HK-2 (cell line): Measurements from ENCODE around the gene LACC1.

Source experiments
- DNase-seq: peaks from one replicate; pipeline ENCODE4 v3.0.0-alpha.2; 2018; ENCODE audit not compliant: unreplicated experiment

Gene LACC1

DNA sequence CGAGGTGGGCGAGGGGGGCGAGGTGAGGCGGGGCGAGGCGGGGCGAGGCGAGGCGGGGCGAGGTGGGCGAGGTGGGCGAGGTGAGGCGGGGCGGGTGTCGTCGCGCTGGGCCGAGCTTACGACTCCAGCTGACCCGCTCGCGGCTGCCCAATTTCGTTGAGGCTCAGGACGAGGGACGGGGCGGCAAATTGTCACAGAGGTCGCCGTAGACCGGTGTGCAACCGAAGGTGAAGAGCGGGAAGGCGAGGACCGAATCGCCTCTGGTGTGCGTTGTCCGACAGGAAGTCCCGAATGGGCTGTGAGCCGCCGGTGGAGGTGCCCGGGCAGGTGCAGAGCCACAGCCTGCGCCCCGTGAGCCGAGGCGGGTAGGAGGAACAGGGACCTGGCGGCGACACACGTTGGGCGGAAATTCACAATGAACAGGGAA, at the start of gene LACC1:
TSS of gene LACC1 (plus strand) at position 150 of the 427 bp plus-strand sequence. CDS start 1,082 bp downstream, outside the sequence.
- no peak for DNase-seq

DNA sequence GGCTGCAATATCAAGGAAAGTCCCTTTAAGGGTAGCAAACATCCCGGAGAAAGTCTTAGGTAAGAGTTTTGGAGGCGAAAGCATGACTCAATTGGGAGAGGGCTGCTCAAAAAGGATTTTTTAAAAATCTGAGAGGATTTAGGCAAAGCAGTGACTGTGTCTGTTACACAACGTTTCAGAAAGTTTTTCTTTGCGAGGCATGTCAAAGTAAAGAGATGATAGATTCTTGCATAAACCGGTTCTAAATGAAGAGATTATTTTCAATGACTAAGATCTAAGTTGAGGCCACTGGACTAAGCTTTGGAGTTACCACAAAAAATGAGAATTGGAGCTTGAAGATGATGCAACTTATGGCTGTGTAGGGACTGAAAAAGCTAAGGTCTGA, 49.2 kb upstream of the LACC1 start:
- no peak for DNase-seq

DNA sequence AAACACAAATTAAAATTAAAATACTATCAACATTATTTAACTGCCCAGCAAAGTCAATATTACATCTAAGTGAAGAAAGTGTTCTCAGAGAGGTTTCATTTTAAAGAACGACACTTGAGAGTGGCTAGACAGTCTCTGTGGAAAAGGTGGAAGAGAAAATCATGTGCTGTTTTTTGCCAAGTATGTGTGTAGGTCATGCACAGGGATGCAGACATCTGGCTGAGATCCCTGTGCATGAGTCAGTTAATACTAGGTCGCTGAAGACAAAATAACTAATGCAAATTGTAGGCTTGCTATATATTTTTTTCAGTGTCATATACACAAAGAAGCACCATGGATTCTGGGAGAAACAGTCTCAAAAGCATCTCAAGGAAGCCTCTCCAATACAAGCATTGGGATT, 48.6 kb upstream of the LACC1 start:
- DNase-seq = no peak

DNA sequence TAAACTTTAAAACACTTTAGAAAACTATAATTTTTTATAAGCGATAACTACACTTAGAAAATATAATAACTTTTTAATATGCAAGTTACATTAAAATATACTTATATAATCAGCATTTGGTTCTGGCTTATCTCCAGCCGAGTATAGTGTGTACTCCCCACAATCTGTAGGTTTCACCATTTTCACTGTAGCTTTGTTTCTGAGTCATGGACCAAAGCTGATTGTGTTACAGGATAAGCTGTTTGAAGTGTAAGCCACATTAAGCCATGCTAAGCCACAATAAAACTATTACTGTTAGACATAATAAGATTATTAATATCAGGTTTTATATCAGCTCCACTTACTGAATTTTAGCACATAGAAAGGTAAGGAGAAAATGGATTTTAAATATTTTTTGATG, 44.0 kb upstream of the LACC1 start:
- no peak for DNase-seq

DNA sequence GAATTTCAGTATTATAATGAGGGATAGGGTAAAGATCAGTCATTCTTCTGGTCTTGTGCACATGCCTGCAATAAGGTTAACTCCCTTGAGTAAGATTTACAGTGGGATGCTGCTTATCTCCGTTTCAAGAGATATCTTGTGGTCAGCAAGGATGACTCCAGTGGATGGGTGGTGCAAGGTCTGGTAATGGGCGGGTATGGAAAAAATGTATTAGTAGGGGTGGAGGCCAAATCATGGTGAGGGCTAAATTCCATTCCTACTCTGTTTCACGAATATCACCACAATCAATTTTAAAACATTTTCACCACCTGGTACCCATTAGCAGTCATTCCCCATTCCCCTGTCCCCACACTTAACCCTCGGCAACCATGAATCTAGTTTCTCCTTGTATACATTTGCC, 40.8 kb upstream of the LACC1 start:
- DNase-seq = no peak

DNA sequence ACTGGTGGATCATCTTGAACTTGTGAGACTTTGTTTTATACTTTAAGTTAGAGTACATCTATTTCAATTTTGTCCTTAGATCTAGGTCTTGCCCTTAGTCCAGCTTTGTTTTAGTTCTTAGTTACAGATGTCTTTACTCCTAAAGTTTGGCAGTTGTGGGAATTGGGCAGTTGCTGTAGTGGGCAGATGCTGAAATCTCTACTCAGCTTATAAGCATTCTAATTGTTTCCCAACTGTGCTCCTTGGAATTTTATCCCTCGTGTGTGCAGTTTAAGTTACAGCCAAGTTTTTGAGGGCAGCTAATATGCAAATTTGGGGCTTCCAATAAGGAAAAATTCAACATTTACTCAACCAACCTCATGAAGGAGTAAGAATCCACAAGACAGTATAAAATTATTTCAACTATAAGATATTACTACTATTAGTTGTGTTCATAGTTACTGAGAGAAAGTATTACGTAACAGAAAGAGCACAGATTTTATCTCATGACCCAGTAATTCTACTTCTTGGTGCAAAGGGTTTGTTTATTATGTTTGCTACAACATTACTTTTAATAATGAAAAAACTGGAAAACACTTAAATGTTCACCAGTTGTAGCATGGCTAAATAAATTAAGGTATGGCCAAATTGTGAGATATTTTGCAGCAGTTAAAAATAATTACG, 33.1 kb upstream of the LACC1 start:
- no peak for DNase-seq

DNA sequence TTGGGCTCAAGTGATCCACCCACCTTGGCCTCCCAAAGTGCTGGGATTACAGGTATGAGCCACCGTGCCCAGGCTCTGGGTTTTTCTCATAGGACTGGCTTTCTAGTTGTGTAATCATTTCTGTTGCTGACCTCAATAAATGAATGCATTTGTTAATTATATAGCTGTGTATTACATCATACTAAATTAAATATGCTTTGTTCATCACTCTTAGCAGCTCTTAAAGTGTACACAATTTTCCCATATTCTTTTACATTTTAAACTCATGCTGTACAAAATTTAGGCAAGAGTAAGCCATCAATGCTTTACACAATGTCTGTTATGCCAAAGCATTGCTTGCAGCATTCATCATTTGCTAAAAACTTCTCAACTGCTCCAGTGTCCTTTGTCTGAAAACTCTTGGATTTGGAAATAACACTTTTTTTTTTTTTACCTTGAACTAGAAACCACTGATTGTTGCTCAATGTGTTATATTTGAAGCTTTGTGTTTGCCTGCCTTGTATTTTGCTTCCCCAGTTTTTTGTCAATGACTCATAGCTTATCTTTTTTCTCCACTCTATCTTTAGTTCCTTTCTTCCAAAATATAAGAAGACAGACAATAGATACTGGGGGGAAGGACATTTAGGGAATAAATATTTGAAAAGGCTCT, 31.6 kb upstream of the LACC1 start:
- DNase-seq = no peak

DNA sequence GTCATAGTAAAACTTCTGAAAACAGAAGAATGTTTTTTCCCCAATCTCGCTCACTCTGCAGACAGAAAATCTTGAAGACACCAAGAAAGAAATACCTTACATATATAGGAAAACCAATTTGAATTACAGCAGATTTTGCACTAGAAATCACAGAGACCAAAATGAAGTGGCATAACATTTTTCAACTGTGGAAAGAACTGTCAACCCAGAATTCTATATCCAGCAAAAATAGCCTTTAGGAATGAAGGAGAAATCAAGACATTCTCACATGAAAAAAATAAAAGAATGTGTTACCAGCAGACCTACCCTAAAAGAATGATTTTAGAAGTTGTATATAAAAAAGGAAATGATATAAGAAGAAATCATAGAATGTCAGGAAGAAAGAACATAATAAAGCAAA, 28.8 kb upstream of the LACC1 start:
- no peak for DNase-seq

DNA sequence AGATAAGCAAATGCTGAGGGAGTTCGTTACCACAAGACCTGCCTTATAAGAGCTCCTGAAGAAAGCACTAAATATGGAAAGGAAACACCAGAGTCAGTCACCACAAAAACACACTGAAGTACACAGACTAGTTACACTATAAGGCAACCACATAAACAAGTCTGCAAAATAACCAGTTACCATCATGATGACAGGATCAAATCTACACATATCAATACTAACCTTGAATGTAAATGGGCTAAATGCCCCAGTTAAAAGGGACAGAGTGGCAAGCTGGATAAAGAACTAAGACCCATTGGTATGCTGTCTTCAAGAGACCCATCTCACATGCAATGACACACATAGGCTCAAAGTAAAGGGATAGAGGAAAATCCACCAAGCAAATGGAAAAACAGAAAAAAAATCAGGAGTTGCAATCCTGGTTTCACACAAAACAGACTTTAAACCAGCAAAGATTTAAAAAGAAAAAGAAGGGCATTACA, 26.7 kb upstream of the LACC1 start:
- no peak for DNase-seq

DNA sequence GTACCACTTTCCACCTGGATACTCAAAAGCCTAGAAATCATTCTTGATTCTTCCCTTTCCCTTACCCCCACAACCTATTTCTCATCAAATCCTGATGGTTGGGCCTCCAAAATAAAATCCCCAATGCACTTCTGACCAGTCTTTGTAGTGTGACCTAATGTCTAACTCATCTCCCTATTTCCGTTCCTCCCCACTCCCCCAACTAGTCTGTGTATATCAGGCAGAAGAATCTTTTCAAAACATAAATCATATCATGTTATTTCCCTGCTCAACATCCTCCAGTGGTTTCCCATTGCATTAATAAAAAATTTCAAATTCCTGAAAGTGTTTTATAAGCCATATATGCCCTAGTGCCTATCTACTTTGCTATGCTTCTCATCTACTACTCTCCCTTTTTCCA, 17.8 kb upstream of the LACC1 start:
- no peak for DNase-seq

DNA sequence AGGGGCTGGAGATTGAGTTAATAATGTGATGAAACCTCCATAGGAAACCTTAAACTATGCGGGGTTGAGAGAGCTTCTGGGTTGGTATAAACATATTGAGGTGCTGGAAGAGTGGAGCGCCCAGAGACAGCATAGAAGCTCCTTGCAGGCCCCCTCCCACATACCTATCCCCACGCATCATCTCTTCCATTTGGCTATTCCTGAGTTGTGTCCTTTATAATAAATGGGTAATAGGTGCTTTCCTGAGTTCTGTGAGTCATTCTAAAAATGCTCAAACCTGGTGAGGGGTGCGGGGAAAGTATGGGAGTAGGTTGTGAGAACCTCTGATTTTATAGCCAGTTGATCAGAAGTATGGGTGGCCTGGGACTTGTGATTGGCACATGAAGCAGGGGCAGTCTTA, 14.8 kb upstream of the LACC1 start:
- no peak for DNase-seq

DNA sequence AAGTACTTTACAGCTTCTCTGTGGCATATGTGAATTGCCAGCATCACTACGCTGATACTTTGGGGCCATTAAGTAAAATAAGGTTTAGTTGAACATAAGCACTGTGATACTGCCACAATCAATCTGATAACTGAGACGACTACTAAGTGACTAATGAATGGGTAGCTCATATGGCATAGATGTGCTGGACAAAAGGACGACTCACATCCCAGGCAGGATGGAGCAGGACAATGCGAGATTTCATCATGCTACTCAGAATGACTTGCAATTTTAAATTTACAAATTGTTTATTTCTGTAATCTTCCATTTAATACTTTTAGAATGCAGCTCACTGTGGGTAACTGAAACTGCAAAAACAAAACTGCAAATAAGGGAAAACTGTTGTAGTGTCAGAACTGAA, 13.8 kb upstream of the LACC1 start:
- DNase-seq = no peak

DNA sequence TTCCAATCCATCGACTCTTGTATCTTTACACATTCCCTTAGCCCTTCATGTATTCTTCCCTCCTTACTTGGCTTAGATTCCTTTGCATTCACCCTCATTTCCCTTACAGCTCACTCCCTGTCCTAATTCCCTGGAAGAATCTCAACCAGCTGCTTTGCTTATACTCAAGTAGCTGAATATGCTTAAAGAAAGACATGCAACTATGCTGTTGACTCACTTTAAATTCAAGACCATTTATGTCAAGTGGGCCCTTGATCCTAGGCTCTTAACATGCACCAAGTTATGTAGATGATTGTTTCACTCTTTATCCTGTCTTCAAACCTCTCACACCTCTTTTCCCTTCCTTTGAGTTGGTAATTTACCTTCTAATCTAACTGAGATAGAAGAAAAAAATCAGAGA, 7.5 kb upstream of the LACC1 start:
- DNase-seq = no peak

DNA sequence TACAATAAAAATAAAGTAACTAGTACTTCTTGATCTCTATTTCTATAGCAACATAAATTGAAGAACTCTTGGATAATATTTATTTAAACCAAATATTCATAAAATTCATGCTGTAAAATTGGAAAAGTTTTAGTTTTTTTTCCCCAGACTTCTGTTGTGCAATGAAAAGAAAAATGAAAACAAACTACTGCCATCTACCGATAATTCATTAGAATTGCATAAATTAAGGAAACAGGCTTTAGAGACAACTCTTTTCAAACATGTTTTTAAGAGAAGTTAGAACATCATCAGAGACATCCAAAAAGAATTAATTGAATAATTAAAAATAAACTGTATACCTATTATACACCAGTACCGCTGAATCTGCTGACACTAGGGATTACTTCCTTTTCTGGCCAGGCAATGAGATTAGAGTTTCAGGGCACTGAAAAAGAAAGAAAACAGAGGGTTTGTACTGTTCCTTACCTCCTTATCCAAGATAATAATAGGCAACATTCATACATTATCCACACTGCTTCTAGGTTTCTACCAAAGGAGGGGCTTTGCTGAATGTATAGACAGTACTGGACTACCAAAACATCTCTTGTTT, 5.1 kb upstream of the LACC1 start:
- no peak for DNase-seq

DNA sequence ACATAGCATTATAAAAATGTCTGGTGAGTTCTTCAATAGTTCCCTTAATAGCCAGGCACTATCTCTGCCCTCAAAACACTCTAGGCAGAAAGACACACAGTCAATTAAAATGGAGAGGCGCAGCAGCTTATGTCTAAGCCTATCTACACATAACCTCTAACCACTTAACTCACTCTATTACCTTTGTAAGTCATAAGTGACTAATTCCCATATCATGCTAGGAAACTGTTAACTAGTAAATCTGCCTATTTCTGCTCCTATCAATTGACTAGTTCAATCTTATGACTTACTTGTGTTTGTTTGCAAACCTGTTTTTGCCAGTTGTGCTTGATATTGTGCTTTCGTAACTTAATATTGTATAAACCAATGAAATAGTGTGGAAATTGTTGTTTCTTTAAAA, 3.3 kb upstream of the LACC1 start:
- no peak for DNase-seq

DNA sequence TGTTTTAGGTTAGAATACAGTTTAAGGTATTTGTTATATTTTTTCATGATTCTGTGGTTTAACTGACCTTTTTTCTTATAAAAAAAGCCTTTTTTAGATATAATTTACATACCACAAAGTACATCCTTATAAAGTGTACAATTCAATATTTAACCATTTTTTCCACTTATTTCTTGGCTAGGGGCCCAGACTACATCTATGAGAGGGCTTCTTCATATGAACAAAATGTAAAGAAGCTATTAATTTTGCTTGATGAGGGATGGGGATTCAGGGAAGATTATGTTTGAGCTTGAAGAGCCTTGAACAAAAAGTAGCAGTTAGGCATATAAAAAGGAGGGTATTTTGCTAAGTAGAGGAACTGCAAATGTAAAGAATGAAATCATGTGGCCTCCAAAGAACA, 2.4 kb upstream of the LACC1 start:
- DNase-seq = no peak

DNA sequence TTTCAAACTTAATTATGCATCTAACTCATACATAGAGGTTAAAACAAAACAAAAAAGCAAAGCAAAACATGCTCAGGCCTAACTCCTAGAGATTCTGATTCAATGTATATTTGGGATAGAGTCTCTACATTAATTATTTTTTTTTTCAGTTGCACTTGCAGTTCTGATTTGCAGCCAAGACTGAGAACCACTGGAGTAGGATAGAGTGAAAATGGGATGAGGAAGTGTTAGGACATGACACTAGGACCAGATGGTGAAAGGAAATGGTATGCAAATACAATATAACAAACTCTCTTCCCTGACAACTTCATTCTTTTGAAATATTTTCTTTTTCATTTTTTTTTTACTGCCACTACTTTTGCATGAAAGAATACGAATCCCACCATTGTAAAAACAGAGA, 1.9 kb upstream of the LACC1 start:
- no peak for DNase-seq

DNA sequence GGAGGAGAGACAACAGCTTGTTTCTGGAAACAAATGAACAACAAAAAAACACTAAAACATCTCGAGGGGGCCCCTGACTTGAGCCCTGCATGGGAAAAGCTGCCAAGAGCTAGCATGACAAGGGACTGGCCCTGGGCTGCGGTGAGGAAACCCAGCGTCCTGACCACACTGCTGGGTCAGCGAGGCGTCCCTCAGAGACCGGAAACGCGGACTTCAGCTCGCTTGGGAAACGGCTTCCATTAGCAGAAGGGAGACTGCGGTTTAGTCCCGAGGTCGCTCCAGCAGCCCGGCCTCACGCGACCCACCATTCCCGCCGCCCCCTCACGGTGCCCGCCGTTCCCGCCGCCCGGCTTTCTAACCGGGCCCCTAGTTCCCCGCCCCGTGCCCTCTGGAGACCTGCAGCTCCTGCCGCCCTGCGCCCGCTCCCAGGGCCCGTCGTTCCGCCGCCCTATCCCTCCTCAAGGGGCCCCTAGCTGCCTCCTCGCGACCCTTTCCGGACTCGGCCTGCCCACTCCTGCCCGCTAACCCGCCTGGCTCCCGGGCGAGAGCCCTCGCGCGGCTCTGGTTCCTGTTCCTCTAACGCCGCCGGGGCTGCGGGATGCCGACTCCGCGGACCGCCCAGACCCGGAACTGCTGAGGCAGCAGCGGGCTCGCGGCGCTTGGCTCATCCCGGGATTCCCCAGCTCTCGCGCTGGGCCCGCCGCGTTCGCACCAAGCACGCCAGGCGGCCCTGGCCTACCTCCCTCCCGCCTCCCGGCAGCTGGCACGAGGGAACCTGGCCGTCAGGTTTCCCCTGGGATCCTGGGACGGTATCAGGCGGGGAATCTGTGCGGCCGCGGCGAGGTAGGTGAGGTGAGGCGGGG, 581 bp upstream of the LACC1 start, which contains the start of gene CCDC122:
TSS of gene CCDC122 (minus strand) at position 849 of the 863 bp plus-strand sequence. CDS start 10,364 bp downstream, outside the sequence.
- DNase-seq = peak; percentile 71

DNA sequence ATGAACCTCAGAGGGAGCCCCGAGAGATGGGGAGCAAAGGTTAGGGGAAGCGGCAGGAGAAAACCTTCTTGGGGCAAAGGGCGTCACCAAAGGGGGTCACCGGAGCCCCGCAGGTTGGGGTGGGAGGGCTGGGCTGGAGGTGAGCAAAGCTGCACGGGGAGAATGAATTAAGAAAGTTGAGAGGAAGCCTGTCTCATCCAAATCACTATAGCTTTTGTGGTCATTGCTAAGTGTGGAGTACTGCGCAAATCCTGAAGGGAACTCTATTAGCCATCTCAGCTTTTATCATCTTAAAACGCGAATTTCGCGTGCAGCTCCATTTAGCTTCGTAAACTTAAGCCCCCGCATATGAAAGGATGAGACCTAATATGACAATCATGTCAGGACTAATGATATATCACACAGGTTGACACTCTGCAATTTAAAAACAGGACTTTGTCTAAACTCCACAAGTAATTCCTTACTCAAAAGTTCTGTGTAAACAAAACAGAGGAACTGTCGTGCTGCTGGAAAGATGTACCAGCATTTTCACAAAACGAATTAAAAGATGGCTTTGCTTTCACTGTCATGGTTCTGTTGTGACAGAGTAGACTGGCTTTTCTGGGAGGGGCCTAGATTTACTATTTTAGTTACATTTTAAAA, 631 bp downstream of the LACC1 start:
- DNase-seq = no peak

DNA sequence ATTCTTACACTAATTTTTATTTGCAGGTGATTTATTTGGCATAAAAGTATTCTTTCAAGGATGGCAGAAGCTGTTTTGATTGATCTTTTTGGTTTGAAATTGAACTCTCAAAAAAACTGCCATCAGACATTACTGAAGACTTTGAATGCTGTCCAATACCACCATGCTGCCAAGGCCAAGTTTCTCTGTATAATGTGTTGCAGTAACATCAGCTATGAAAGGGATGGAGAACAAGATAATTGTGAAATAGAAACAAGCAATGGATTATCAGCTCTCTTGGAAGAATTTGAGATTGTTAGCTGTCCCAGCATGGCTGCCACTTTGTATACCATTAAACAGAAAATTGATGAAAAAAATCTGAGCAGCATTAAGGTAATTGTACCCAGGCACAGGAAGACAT, 1.2 kb downstream of the LACC1 start:
- DNase-seq = no peak

DNA sequence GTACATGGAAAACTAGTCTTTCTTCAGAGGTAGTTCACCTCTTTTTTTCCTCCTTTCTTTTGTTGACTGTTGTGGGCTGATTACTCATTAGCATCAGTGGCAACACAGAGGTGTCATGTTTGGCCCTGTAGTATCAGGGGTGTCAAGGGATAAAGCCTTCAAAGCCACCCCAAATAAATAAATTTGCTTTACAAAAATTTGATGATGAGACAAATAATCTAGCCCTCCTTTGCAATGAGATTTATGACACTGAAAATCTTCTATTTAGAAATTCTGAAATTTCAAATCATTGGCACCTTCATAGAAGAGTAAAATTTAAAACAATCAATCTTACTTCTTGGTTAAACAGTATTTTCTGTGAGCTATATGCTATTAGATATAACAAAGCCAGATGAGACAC, 1.9 kb downstream of the LACC1 start:
- no peak for DNase-seq

DNA sequence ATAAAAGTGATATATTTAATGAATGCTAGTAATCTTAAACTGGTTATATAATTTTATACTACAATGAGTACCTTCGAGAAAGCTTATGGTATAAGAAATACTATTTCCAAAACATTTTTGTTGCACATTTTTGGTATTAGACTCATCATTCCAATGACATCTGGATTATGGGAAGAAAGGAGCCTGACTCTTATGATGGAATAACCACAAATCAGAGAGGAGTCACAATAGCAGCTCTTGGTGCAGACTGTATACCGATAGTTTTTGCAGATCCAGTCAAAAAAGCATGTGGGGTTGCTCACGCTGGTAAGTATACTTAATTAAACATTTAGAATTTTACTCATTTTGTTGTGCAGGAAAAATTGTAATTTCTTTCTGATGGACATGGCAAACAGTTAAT, 3.9 kb downstream of the LACC1 start:
- no peak for DNase-seq
